ENCODE measurements around the gene ALDOC. TPM values are rescaled to one million over a fixed set of nuclear protein-coding genes. Genes with fewer than 3 reads are reported as not detected.

ALDOC gene
- total and polyA plus RNA-seq, 4 donors = 40.1 to 131 (median 94.8) TPM

DNA sequence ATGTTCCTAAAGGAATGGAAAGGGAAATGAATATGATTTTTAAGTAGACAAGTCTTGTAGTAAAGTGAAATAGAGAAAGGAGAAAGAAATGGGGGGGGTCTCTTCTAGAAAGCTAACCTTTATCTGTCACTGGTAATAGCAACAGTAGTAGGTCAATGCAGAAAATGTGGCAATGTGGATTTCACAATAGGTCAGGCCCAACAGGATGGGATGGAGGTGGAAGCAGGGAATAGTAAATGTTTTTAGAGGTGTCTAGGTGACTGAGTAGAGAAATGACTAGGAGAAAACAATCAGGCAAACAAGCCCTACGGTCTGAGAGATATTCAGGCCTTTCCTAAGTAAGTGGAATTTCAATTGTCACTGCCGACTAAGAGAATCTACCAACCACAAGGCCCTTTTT is 43.3 kb upstream of the ALDOC start (continued):
- TF ChIP-seq, protein P1, sequence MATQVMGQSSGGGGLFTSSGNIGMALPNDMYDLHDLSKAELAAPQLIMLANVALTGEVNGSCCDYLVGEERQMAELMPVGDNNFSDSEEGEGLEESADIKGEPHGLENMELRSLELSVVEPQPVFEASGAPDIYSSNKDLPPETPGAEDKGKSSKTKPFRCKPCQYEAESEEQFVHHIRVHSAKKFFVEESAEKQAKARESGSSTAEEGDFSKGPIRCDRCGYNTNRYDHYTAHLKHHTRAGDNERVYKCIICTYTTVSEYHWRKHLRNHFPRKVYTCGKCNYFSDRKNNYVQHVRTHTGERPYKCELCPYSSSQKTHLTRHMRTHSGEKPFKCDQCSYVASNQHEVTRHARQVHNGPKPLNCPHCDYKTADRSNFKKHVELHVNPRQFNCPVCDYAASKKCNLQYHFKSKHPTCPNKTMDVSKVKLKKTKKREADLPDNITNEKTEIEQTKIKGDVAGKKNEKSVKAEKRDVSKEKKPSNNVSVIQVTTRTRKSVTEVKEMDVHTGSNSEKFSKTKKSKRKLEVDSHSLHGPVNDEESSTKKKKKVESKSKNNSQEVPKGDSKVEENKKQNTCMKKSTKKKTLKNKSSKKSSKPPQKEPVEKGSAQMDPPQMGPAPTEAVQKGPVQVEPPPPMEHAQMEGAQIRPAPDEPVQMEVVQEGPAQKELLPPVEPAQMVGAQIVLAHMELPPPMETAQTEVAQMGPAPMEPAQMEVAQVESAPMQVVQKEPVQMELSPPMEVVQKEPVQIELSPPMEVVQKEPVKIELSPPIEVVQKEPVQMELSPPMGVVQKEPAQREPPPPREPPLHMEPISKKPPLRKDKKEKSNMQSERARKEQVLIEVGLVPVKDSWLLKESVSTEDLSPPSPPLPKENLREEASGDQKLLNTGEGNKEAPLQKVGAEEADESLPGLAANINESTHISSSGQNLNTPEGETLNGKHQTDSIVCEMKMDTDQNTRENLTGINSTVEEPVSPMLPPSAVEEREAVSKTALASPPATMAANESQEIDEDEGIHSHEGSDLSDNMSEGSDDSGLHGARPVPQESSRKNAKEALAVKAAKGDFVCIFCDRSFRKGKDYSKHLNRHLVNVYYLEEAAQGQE (IDR thresholded peaks at IDR 0.05) = peak; percentile 40

GRCh38 chr17:28618464-28618863 is 41.8 kb upstream of the ALDOC start:
- Histone ChIP-seq H3K9me3 (ENCODE audit: control insufficient read depth in 4 of 4, low read length in 3 of 4) (no peaks in the 10 kb centered on the region), H3K36me3 (ENCODE audit: control insufficient read depth in 4 of 4, insufficient read depth in 3 of 4, low read depth in 1 of 4, low read length in 3 of 4) (peaks cover 15 to 76% (median 58%) of the 10 kb centered on the region in 4 donors), H3K4me1 (ENCODE audit: control insufficient read depth in 4 of 4, insufficient read depth in 4 of 4, low read length in 3 of 4) (peaks cover 2 to 17% (median 14%) of the 10 kb centered on the region in 4 donors), H3K4me3 (ENCODE audit: low read depth in 1 of 3, low read length in 3 of 3) (no peak overlapping the region), H3K9ac (ENCODE audit: low read depth in 1 of 2, low read length in 2 of 2) (no peak overlapping the region), H3K27ac (ENCODE audit: low read depth in 1 of 2, low read length in 2 of 2) (no peak overlapping the region), H3K27me3 (ENCODE audit: control insufficient read depth in 4 of 4, insufficient read depth in 4 of 4, low read length in 3 of 4) (no peaks in the 10 kb centered on the region)
- 93% methylated on average over 3 of the region's 3 CpGs for WGBS
- TF ChIP-seq SP1 (IDR thresholded peaks at IDR 0.05) (no peak), FOXA1 (IDR thresholded peaks at IDR 0.05) (no peak), TAF1 (conservative IDR thresholded peaks at IDR 0.05) (no peak), GABPA (IDR thresholded peaks at IDR 0.05 in 1 of 2, conservative IDR thresholded peaks at IDR 0.05 in 1 of 2) (no peak), NR2F2 (IDR thresholded peaks at IDR 0.05) (no peak), EGR1 (IDR thresholded peaks at IDR 0.05; ENCODE audit: low read depth in 2 of 2) (no peak), HNF4A (conservative IDR thresholded peaks at IDR 0.05) (no peak), JUND (IDR thresholded peaks at IDR 0.05) (no peak), RAD21 (IDR thresholded peaks at IDR 0.05) (no peak)
- TF ChIP-seq, protein P2, sequence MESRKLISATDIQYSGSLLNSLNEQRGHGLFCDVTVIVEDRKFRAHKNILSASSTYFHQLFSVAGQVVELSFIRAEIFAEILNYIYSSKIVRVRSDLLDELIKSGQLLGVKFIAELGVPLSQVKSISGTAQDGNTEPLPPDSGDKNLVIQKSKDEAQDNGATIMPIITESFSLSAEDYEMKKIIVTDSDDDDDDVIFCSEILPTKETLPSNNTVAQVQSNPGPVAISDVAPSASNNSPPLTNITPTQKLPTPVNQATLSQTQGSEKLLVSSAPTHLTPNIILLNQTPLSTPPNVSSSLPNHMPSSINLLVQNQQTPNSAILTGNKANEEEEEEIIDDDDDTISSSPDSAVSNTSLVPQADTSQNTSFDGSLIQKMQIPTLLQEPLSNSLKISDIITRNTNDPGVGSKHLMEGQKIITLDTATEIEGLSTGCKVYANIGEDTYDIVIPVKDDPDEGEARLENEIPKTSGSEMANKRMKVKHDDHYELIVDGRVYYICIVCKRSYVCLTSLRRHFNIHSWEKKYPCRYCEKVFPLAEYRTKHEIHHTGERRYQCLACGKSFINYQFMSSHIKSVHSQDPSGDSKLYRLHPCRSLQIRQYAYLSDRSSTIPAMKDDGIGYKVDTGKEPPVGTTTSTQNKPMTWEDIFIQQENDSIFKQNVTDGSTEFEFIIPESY (IDR thresholded peaks at IDR 0.05) = no peak
- DNase-seq (ENCODE audit: low spot score) = no peak

GRCh38 chr17:28616281-28616680 is 39.6 kb upstream of the ALDOC start:
- Histone ChIP-seq H3K27ac (ENCODE audit: low read depth in 1 of 2, low read length in 2 of 2) (no peak overlapping the region), H3K4me1 (ENCODE audit: control insufficient read depth in 4 of 4, insufficient read depth in 4 of 4, low read length in 3 of 4) (peaks cover 2 to 12% (median 9%) of the 10 kb centered on the region in 4 donors), H3K9me3 (ENCODE audit: control insufficient read depth in 4 of 4, low read length in 3 of 4) (no peaks in the 10 kb centered on the region), H3K27me3 (ENCODE audit: control insufficient read depth in 4 of 4, insufficient read depth in 4 of 4, low read length in 3 of 4) (no peaks in the 10 kb centered on the region), H3K9ac (ENCODE audit: low read depth in 1 of 2, low read length in 2 of 2) (no peak overlapping the region), H3K36me3 (ENCODE audit: control insufficient read depth in 4 of 4, insufficient read depth in 3 of 4, low read depth in 1 of 4, low read length in 3 of 4) (peaks cover 15 to 74% (median 52%) of the 10 kb centered on the region in 4 donors), H3K4me3 (ENCODE audit: low read depth in 1 of 3, low read length in 3 of 3) (no peak overlapping the region)
- DNase-seq (ENCODE audit: low spot score) = no peak
- TF ChIP-seq NR2F2 (IDR thresholded peaks at IDR 0.05) = no peak
- TF ChIP-seq, protein P3, sequence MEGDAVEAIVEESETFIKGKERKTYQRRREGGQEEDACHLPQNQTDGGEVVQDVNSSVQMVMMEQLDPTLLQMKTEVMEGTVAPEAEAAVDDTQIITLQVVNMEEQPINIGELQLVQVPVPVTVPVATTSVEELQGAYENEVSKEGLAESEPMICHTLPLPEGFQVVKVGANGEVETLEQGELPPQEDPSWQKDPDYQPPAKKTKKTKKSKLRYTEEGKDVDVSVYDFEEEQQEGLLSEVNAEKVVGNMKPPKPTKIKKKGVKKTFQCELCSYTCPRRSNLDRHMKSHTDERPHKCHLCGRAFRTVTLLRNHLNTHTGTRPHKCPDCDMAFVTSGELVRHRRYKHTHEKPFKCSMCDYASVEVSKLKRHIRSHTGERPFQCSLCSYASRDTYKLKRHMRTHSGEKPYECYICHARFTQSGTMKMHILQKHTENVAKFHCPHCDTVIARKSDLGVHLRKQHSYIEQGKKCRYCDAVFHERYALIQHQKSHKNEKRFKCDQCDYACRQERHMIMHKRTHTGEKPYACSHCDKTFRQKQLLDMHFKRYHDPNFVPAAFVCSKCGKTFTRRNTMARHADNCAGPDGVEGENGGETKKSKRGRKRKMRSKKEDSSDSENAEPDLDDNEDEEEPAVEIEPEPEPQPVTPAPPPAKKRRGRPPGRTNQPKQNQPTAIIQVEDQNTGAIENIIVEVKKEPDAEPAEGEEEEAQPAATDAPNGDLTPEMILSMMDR (IDR thresholded peaks at IDR 0.05; ENCODE audit: low read depth, low read length, missing input control) = no peak
- no peak for TF ChIP-seq TAF1 (conservative IDR thresholded peaks at IDR 0.05)
- TF ChIP-seq, protein P4, sequence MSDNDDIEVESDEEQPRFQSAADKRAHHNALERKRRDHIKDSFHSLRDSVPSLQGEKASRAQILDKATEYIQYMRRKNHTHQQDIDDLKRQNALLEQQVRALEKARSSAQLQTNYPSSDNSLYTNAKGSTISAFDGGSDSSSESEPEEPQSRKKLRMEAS (IDR thresholded peaks at IDR 0.05) = no peak
- TF ChIP-seq, protein P1 (IDR thresholded peaks at IDR 0.05) = no peak
- TF ChIP-seq HNF4A (conservative IDR thresholded peaks at IDR 0.05) = no peak
- TF ChIP-seq GABPA (IDR thresholded peaks at IDR 0.05 in 1 of 2, conservative IDR thresholded peaks at IDR 0.05 in 1 of 2) = no peak
- 82% methylated on average over 7 of the region's 7 CpGs for WGBS

Measured in liver (tissue), 9 donors.